GM18505 (cell line): Measurements from ENCODE around the gene DCBLD2.

ENCODE experiments used
- ATAC-seq: cut with Tn5 transposase; IDR thresholded peaks from one replicate; pipeline ENCODE4 v1.9.1; 2021; ENCODE audit not compliant: unreplicated experiment
- POLR2A ChIP-seq: IDR thresholded peaks from 4 replicates; pipeline ENCODE4 v1.6.1; 2011; ENCODE audit warnings: borderline replicate concordance; ENCODE audit not compliant: insufficient read depth, insufficient read length; ENCODE audit errors: extremely low read depth

DCBLD2 gene

GRCh38 chr3:98806521-98806920, 95.0 kb downstream of the DCBLD2 start:
- no peak for ATAC-seq
- TF ChIP-seq POLR2A = no peak

- TF ChIP-seq POLR2A = no peak
- no peak for ATAC-seq
Measured at GRCh38 chr3:98805571-98805970, 95.9 kb downstream of the DCBLD2 start.

- no peak for ATAC-seq
- TF ChIP-seq POLR2A = no peak
Measured at GRCh38 chr3:98801043-98801747, 100.3 kb downstream of the DCBLD2 start.

- ATAC-seq = no peak
- no peak for TF ChIP-seq POLR2A
Measured at GRCh38 chr3:98800401-98800800, 101.1 kb downstream of the DCBLD2 start.

GRCh38 chr3:98799479-98799878, 102.0 kb downstream of the DCBLD2 start:
- no peak for ATAC-seq
- TF ChIP-seq POLR2A = no peak

- ATAC-seq = no peak
Measured at GRCh38 chr3:98798820-98799219, 102.7 kb downstream of the DCBLD2 start.

GRCh38 chr3:98797905-98798304, 103.6 kb downstream of the DCBLD2 start:
- TF ChIP-seq POLR2A = no peak
- ATAC-seq = no peak

More at GRCh38 chr3:98798820-98799219, 102.7 kb downstream of the DCBLD2 start:
- TF ChIP-seq POLR2A = no peak

- no peak for ATAC-seq
- no peak for TF ChIP-seq POLR2A
Measured at GRCh38 chr3:98796334-98796733, 105.2 kb downstream of the DCBLD2 start.

- TF ChIP-seq POLR2A = no peak
Measured at GRCh38 chr3:98793971-98794370, 107.5 kb downstream of the DCBLD2 start.

GRCh38 chr3:98791341-98792325, 109.9 kb downstream of the DCBLD2 start:
- no peak for ATAC-seq

More at GRCh38 chr3:98793971-98794370, 107.5 kb downstream of the DCBLD2 start:
- ATAC-seq = no peak

GRCh38 chr3:98788651-98789050, 112.8 kb downstream of the DCBLD2 start:
- ATAC-seq = no peak
- TF ChIP-seq POLR2A = no peak

More at GRCh38 chr3:98791341-98792325, 109.9 kb downstream of the DCBLD2 start:
- no peak for TF ChIP-seq POLR2A

GRCh38 chr3:98787181-98787580, 114.3 kb downstream of the DCBLD2 start:
- no peak for ATAC-seq
- TF ChIP-seq POLR2A = no peak

GRCh38 chr3:98786364-98787006, 115.0 kb downstream of the DCBLD2 start:
- ATAC-seq = no peak
- TF ChIP-seq POLR2A = no peak
